Measurements from ENCODE around the gene C10orf88. TPM values are rescaled to one million over a fixed set of nuclear protein-coding genes. Genes with fewer than 3 reads are reported as not detected.

Gene C10orf88
- total RNA-seq, 1 experiment from 2014 or later: 6.2 TPM

DNA sequence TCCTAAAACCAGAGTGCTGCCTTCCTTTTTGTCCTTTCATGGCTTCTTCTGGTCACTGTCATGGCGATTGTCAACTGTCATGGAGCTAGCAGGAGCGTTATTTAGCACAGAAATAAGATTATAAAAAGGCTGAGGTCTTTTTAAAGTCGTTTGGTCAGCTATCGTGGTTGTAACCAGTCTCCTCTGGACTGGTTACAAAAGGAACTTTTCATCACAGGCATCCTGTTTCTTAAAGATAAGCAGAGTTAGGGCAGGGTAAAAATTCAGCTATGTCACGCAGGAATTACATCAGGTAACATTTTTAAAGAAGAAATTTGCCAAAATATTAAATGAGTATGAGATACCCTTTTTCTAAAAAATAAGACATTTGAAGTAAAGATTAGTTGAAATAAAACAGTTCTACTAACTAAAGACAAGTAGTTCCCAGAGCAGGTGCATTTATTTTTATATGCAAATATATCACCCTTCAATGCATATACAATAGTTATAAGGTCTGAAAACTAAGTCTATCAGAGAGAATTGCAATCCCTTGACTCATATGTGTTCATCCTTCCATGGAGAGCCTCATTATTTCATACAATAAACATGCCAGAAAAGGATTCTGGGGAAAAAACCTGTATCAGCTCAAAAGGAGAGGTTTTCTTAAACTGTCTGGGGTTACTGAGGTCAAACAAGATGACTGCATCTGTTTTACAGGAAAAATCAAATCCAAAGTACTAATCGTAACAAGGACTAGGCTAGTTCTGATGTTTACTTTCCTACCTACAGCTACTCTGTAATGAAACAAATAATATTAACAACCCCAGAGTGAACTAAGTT, 22.7 kb downstream of the C10orf88 start:
- H3K4me2 ChIP-seq (ENCODE audit: low read length): no peak overlapping the region

DNA sequence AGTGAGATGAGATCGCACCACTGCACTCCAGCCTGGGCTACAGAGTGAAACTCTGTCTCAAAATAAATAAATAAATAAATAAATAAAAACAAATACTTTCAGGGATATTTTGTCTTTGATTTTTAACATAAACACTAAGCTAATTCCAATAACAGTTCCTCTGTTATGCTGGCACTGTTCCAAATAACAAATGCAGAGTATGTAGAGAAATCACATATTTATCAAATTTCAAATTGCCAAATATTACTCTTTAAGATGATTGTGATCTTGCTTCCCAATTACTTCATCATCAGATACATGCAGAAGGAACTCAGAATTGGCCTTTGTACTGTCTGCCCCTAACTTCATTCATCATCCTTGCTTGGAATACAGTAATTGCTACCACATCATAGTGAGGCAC, 23.9 kb downstream of the C10orf88 start:
- Histone ChIP-seq H3K4me2 (ENCODE audit: low read length) (no peak overlapping the region), H3K27ac (ENCODE audit: low read length) (no peak overlapping the region), H3K27me3 (ENCODE audit: low read length) (no peaks in the 10 kb centered on the region), H3K4me1 (ENCODE audit: insufficient read depth, low read length) (no peaks in the 10 kb centered on the region), H2AFZ (ENCODE audit: low read length) (no peak overlapping the region), H3K36me3 (ENCODE audit: low read depth, low read length) (no peaks in the 10 kb centered on the region), H3K9me2 (replicated peaks; ENCODE audit: low read length) (no peaks in the 10 kb centered on the region), H3K9ac (ENCODE audit: low read length) (no peak overlapping the region), H3K79me2 (ENCODE audit: low read length) (no peaks in the 10 kb centered on the region), H3K9me3 (ENCODE audit: low read length) (no peaks in the 10 kb centered on the region), H4K20me1 (ENCODE audit: low read length) (no peaks in the 10 kb centered on the region), H3K4me3 (ENCODE audit: low read length) (no peak overlapping the region), H3F3A (ENCODE audit: low read length, unreplicated experiment) (no peaks in the 10 kb centered on the region)
- DNase-seq (no peak), ATAC-seq (no peak)
- BruUV-seq (replicated peaks): no TSS peak
- intact Hi-C loops (cut with micrococcal nuclease): no loop called here
- ChIA-PET POLR2A (ENCODE audit: unreplicated experiment) (no interaction called here), CTCF (no interaction called here)
- TF ChIP-seq EZH2phosphoT487 (IDR thresholded peaks at IDR 0.05; ENCODE audit: borderline replicate concordance, low read length) (no peak), EZH2 (IDR thresholded peaks at IDR 0.05; ENCODE audit: low read length, unreplicated experiment) (no peak)
- TF ChIP-seq, protein P1, sequence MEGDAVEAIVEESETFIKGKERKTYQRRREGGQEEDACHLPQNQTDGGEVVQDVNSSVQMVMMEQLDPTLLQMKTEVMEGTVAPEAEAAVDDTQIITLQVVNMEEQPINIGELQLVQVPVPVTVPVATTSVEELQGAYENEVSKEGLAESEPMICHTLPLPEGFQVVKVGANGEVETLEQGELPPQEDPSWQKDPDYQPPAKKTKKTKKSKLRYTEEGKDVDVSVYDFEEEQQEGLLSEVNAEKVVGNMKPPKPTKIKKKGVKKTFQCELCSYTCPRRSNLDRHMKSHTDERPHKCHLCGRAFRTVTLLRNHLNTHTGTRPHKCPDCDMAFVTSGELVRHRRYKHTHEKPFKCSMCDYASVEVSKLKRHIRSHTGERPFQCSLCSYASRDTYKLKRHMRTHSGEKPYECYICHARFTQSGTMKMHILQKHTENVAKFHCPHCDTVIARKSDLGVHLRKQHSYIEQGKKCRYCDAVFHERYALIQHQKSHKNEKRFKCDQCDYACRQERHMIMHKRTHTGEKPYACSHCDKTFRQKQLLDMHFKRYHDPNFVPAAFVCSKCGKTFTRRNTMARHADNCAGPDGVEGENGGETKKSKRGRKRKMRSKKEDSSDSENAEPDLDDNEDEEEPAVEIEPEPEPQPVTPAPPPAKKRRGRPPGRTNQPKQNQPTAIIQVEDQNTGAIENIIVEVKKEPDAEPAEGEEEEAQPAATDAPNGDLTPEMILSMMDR (conservative IDR thresholded peaks at IDR 0.05; ENCODE audit: low read depth, low read length): no peak

More for the DNA sequence above, 22.7 kb downstream of the C10orf88 start:
- Histone ChIP-seq H3K9ac (ENCODE audit: low read length) (no peak overlapping the region), H3K79me2 (ENCODE audit: low read length) (no peaks in the 10 kb centered on the region), H3K36me3 (ENCODE audit: low read depth, low read length) (peaks cover 6% of the 10 kb centered on the region), H2AFZ (ENCODE audit: low read length) (no peak overlapping the region), H3K4me1 (ENCODE audit: insufficient read depth, low read length) (no peaks in the 10 kb centered on the region), H3K9me2 (replicated peaks; ENCODE audit: low read length) (no peaks in the 10 kb centered on the region), H3K27me3 (ENCODE audit: low read length) (no peaks in the 10 kb centered on the region), H3F3A (ENCODE audit: low read length, unreplicated experiment) (no peaks in the 10 kb centered on the region), H3K9me3 (ENCODE audit: low read length) (no peaks in the 10 kb centered on the region), H3K4me3 (ENCODE audit: low read length) (no peak overlapping the region), H3K27ac (ENCODE audit: low read length) (no peak overlapping the region), H4K20me1 (ENCODE audit: low read length) (no peaks in the 10 kb centered on the region)
- no peak for ATAC-seq
- intact Hi-C loops (cut with micrococcal nuclease): no loop called here
- POLR2A ChIA-PET (ENCODE audit: unreplicated experiment): no interaction called here
- TF ChIP-seq, protein P1 (conservative IDR thresholded peaks at IDR 0.05; ENCODE audit: low read depth, low read length): no peak
- TF ChIP-seq EZH2phosphoT487 (IDR thresholded peaks at IDR 0.05; ENCODE audit: borderline replicate concordance, low read length): no peak
- no peak for TF ChIP-seq EZH2 (IDR thresholded peaks at IDR 0.05; ENCODE audit: low read length, unreplicated experiment)
- DNase-seq: no peak
- BruUV-seq (replicated peaks): no TSS peak
- CTCF ChIA-PET: no interaction called here

DNA sequence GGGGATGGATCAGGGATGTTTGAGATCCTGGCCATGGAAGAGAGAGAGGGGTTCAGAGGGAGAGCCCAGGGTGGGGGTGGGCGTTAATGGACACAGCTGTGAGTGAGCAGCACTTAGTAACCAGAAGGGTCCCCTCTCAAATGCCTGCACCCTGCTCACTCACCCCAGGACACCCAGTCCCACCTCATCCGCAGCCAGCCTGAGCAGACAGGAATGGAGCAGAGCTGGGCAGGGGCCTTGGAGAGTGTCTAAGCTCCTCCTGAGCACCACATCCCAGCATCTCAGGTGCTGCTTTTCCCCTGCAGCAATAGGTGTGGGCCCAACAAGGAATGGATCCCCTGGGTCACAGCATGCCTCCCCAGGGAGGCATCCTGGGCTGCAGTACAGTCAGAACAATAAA, 38.3 kb downstream of the C10orf88 start:
- CTCF ChIA-PET: no interaction called here
- no peaks in the 10 kb centered on the region for H3K4me1 ChIP-seq (ENCODE audit: insufficient read depth, low read length)
- no peaks in the 10 kb centered on the region for H3K27me3 ChIP-seq (ENCODE audit: low read length)
- DNase-seq (no peak), ATAC-seq (no peak)
- no peaks in the 10 kb centered on the region for H3F3A ChIP-seq (ENCODE audit: low read length, unreplicated experiment)
- TF ChIP-seq EZH2phosphoT487 (IDR thresholded peaks at IDR 0.05; ENCODE audit: borderline replicate concordance, low read length) (no peak), EZH2 (IDR thresholded peaks at IDR 0.05; ENCODE audit: low read length, unreplicated experiment) (no peak)
- TF ChIP-seq, protein P1 (conservative IDR thresholded peaks at IDR 0.05; ENCODE audit: low read depth, low read length): no peak
- H3K4me3 ChIP-seq (ENCODE audit: low read length): no peak overlapping the region
- H3K9me3 ChIP-seq (ENCODE audit: low read length): no peaks in the 10 kb centered on the region
- H3K79me2 ChIP-seq (ENCODE audit: low read length): no peaks in the 10 kb centered on the region
- intact Hi-C loops (cut with micrococcal nuclease): no loop called here
- POLR2A ChIA-PET (ENCODE audit: unreplicated experiment): no interaction called here
- no peak overlapping the region for H3K27ac ChIP-seq (ENCODE audit: low read length)
- H2AFZ ChIP-seq (ENCODE audit: low read length): no peak overlapping the region
- no peak overlapping the region for H3K4me2 ChIP-seq (ENCODE audit: low read length)
- no peaks in the 10 kb centered on the region for H3K36me3 ChIP-seq (ENCODE audit: low read depth, low read length)
- no TSS peak for BruUV-seq (replicated peaks)
- no peak overlapping the region for H3K9ac ChIP-seq (ENCODE audit: low read length)
- H3K9me2 ChIP-seq (replicated peaks; ENCODE audit: low read length): no peaks in the 10 kb centered on the region
- no peaks in the 10 kb centered on the region for H4K20me1 ChIP-seq (ENCODE audit: low read length)
